ENCODE data around the gene KCNQ5.

DNA sequence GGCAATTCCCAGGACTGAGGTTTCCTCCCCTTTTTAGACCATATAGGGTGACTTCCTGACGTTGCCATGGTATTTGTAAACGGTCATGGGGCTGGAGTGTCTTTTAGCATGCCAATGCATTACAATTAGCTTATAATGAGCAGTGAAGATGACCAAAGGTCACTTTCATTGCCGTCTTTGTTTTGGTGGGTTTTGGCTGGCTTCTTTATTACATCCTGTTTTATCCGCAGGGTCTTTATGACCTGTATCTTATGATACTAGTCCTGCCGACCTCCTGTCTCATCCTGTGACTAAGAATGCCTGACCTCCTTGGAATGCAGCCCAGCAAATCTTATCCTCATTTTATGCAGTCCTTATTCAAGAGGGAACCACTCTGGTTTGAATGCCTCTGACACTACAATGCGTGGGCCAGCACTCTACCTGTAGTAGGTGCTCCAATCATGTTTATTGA, 190.1 kb downstream of the KCNQ5 start:
- TF ChIP-seq, protein P1, sequence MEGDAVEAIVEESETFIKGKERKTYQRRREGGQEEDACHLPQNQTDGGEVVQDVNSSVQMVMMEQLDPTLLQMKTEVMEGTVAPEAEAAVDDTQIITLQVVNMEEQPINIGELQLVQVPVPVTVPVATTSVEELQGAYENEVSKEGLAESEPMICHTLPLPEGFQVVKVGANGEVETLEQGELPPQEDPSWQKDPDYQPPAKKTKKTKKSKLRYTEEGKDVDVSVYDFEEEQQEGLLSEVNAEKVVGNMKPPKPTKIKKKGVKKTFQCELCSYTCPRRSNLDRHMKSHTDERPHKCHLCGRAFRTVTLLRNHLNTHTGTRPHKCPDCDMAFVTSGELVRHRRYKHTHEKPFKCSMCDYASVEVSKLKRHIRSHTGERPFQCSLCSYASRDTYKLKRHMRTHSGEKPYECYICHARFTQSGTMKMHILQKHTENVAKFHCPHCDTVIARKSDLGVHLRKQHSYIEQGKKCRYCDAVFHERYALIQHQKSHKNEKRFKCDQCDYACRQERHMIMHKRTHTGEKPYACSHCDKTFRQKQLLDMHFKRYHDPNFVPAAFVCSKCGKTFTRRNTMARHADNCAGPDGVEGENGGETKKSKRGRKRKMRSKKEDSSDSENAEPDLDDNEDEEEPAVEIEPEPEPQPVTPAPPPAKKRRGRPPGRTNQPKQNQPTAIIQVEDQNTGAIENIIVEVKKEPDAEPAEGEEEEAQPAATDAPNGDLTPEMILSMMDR (IDR thresholded peaks at IDR 0.05): no peak
- TF ChIP-seq POLR2AphosphoS5 (IDR thresholded peaks at IDR 0.05): no peak
- TF ChIP-seq POLR2A (IDR thresholded peaks at IDR 0.05): no peak
- TF ChIP-seq EP300 (IDR thresholded peaks at IDR 0.05; ENCODE audit: low read depth): no peak

Data from transverse colon (tissue), 4 donors.